Non-pigmented ciliary epithelial cell (primary cell): ENCODE results near the gene BMP8A.

ENCODE experiments used
- DNase-seq: peaks from one replicate; pipeline ENCODE4 v3.0.0-alpha.2; 2010; ENCODE audit warnings: low read depth

Gene BMP8A

DNA sequence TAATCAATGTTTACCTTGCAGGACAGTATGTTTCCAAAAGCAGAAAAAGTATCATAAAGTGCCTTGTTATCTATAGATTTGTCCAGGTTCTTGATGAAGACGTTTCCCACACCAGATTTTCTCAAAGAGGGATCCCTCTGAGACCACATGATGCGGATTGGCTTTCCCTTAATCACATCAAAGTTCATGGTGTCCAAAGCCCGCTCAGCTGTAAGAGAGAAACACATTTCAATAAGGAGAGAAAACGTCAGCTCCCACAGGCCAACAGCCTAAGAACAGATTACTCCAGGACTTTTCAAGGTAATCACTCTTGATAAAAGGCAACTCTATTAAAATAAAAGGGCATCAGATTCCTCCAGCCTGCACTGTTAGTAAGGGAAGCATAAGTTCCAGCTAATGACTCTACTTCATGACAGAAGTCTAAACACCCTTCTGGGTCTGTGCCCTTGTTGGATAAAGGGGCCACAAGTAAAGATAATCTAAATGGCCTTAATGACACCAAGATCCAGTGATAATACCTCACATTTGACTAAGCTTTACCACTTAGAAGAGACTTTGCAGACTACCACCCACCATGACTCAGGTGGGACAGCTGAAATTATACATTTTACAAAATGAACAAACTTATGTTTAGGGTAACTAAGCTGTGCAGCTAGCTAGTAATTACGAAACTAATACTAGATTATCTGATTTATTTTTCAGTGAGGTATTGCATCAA is 81.1 kb downstream of the BMP8A start:
- no peak for DNase-seq

DNA sequence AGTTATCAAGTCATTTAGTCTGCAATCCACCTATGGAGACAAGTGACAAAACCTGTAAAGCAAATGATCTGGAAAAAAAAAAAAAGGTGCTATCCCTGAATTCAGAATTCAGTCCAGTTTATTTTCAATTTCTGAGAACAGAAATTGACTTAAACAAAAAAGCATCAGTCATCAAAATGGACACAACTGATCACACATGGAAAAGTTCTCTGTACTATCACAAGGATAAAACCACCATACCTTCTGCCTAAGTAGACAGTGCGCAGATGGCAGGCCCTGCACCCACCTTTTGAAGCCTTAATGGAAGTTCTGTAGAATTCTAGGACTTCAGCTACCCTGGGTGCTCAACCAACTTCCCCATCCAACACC is 81.6 kb downstream of the BMP8A start:
- DNase-seq = no peak

DNA sequence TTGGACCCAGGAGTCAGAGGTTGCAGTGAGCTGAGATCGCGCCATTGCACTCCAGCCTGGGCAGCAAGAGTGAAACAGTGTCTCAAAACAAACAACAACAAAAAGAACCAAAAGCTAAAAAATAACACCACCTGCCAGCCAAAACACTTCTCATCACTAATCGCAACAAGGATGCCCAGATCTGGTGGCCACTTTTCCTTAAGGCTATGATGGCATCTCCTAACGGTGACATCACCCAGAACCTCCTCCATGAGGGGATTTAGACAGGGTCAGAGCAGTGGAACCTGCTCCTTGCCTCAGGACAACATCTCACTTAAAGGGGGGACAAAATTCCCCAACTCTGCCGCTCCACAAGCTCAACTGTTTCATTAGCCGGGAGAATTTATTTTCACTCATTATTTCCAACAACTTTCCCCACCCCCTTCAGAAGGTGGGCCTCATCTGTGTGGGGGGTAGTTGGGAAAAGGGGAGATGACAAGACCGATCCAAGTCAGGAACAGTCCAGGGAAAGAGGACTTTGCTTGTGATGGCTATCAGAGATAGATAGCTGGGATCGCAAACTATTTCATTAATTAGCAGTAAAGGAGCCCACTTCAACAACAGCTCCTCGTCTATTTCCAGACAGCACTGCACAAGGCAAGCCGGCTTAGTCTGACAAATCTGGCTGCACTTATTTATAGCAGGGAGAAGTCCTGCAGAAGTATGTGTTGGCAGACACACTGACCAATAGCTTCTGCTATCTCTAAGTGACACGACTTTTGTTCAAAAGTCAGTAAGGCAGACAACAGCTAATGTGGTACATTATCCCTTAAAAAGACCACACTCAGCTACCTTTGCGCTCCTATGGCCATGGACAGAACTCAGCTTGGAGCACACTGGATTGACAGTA is 82.5 kb downstream of the BMP8A start:
- no peak for DNase-seq

DNA sequence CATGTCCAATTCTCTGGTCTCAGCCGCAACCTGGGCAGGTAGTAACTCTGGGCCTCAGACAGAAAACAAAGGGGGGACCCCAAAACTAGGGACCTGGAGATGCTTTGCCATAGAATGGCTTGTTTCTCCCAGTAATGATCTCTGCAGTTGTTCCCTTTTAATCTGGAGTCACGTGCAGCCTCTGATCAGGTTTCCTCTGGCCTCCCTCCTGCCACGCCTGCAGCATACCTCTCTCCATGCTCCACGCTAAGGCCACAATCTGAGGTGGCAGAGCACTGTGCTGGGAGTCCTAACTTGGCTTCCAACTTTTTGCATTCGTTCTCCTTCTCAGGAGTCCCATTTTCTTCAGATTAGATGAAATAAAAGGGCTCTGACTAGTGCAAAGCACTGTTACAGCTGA is 83.2 kb downstream of the BMP8A start:
- DNase-seq = no peak
